Measurements from ENCODE around the gene MBOAT7.
"Not testable (repeated sequence)": the region's sequence is repeated elsewhere in the genome, so short reads cannot be mapped to it uniquely, and the experiment has no call there.

Gene MBOAT7, protein sequence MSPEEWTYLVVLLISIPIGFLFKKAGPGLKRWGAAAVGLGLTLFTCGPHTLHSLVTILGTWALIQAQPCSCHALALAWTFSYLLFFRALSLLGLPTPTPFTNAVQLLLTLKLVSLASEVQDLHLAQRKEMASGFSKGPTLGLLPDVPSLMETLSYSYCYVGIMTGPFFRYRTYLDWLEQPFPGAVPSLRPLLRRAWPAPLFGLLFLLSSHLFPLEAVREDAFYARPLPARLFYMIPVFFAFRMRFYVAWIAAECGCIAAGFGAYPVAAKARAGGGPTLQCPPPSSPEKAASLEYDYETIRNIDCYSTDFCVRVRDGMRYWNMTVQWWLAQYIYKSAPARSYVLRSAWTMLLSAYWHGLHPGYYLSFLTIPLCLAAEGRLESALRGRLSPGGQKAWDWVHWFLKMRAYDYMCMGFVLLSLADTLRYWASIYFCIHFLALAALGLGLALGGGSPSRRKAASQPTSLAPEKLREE

GRCh38 chr19:54189145-54189734, at the start of gene MBOAT7:
Gene MBOAT7, minus strand, starts transcription at chr19:54189580. Its CDS starts 1,072 bp downstream, at chr19:54188508.
- no peak for DNase-seq (ENCODE audit: low read depth in 2 of 3, low spot score in 1 of 3)

DNA sequence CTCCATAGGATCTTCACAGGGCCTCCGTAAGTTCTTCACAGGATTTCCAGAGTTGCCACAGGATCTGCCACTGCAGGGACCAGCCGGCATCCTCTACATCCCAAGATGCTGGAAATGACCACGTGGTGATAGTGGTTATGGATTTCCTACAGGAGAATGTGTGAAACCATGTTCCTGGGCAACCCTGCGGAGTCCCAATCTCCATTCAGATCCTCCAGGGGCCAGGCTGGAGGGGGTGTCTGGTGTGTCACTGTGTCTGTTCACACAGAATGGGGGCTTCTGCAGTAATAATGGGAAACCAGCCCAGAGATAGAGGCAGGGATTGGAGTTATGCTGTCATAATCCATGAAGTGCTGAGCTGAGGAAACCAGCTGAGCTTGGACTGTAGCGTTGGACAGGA, 44.6 kb upstream of the MBOAT7 start:
- no peak for DNase-seq (ENCODE audit: low read depth in 2 of 3, low spot score in 1 of 3)

DNA sequence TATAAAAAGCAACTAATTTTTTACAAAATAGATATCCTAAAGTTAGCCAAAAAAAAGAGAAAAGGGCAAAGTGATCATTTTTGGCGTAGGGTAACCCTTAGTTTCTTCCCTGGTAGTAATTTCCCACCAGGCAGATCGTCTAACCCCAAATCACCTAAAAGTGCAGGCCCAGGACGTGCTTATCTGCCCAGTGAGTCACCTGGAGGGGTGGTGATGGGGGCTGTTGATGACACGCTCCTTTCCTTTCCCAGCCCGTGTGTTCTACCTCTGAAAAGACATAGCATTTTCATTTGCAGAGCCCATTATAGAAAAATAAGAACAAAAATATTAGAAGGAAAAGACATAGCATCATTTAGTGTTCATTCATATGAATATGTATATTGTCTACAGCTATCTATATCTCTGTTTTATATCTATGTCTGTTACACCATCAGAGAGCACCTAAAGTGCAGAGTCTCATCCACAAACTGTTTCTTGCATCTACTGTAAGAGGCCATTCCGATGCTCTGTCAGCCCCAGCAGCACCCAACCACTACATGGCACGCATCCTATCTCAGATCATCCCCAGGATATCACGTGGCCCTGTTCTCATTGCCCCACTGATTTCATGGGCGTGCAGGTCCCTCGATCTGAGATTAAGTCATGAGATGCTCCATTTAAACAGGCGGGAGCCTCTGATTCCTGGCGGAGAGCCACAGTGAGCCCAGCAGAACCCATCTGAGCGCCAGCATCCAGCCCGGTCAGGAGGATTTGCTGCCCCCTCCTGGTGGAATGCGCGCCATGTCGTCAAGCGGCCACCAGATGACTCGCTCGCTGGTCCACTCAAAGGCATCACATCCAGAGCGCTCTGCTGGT, 41.9 kb upstream of the MBOAT7 start:
- DNase-seq (ENCODE audit: low read depth in 2 of 3, low spot score in 1 of 3), result peak; percentile 69 to 92 (median 90)

- no peak for DNase-seq (ENCODE audit: low read depth in 2 of 3, low spot score in 1 of 3)
These were observed 40.7 kb upstream of the MBOAT7 start for GRCh38 chr19:54230031-54230430.

DNA sequence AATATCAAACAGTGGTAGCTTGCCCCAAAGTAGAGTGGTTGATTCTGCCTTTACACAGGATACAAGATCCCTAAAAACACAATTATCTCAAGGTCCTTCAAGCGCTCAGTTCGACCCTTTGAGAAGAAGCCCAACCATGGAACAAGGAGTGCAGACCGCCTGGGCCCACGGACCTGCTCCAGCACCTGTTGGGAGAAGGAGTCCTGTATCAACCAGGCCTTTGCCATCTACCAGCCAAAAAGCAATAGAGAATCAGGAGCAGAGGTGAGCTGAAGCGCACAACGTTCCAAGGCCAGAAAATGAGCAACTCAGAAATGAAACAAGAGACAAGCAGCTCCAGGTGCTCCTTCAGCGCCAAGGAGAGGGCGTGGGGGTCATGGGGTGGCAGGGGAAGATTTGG, 39.8 kb upstream of the MBOAT7 start:
- DNase-seq (ENCODE audit: low read depth in 2 of 3, low spot score in 1 of 3), result no peak

DNA sequence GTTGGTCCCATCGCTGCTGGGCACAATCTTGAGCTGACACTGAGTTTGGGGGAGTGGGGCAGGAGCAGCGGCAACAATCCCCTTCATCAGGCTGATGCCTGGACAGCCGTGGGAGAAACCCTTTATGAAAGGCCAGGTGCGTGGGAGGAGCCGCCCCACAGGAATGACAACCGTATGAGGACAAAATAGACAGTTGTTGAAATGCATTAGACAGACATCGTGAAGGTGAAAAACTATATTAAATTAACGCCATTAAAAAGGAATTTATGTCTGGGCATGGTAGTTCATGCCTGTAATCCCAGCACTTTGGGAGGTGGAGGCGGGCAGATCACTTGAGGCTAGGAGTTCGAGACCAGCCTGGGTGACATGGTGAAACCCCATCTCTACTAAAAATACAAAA, 35.2 kb upstream of the MBOAT7 start:
- DNase-seq (ENCODE audit: low read depth in 2 of 3, low spot score in 1 of 3), result not testable (repeated sequence)

- DNase-seq (ENCODE audit: low read depth in 2 of 3, low spot score in 1 of 3), result not testable (repeated sequence)
These were observed 34.5 kb upstream of the MBOAT7 start for GRCh38 chr19:54223937-54224281.

DNA sequence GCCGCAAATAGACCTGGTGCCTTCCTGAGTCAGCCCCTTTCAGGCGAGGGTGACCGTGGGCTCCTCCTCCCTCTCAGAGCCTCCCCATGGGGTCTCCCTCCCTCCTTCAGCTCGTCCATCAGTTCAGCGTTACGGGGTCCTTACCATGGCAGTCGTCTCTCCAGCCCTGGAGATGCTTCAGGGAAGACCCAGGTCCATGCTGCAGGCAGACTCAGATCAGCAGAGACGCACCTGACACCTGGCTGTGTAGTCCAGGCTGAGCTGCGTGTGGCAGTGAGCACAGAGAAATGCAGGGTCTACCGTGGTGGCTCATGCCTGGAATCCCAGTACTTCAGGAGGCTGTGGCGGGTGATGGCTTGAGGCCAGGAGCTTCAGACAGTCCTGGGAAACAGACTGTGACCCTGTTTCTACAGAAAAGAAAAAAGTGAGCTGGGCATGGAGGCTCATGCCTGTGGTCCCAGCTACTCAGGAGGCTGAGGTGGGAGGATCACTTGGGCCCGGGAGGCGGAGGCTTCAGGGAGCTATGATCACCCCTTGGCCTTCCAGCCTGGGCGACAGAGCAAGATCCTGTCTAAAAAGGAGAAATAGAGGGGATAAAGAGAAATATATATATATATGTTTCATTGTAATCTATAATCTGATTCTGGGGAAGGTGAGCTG, 34.0 kb upstream of the MBOAT7 start:
- not testable (repeated sequence) for DNase-seq (ENCODE audit: low read depth in 2 of 3, low spot score in 1 of 3)

DNA sequence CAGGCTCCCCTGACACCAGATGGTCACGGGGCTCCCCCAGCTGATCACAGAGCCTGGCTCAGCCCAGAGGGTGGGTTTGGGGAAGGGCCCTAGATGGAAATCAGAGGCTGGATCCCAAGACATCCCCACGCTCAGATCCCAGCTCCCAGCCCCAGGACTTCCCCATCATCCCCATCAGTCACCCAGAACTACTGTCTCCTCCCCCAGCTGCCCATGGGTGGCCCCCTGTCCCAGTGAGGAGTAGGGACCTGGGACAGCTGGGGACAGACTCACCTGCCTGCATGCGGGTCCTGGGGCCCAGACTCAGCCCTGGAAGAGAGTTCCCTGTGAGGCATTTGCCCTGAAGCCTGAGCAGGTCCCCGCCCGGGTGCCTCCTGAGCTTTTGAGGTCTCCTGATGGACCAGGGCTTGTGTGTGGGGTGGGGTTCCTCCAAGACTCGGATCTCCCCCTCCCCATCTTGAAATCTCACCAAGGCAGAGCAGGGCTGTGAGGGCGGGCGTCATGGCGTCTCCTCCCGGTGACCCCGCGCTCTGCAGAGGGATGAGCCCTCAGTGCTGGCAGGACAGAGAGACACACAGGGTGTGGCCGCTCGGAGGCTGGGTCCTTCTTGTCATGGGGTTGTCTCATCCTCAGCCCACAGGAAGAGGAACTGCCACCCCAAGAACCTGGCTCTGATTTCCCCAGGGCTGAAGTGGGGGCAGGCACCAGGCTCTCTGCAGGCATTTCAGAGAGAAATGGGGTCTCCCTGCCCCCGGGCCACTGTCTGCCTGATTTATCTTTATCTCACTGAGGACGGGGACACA, 33.3 kb upstream of the MBOAT7 start, which contains the start of gene LILRB3:
Gene LILRB3, minus strand, starts transcription at position 534 of the 803 bp plus-strand sequence. Its CDS starts 31 bp downstream, at position 503.
- not testable (repeated sequence) for DNase-seq (ENCODE audit: low read depth in 2 of 3, low spot score in 1 of 3)

DNA sequence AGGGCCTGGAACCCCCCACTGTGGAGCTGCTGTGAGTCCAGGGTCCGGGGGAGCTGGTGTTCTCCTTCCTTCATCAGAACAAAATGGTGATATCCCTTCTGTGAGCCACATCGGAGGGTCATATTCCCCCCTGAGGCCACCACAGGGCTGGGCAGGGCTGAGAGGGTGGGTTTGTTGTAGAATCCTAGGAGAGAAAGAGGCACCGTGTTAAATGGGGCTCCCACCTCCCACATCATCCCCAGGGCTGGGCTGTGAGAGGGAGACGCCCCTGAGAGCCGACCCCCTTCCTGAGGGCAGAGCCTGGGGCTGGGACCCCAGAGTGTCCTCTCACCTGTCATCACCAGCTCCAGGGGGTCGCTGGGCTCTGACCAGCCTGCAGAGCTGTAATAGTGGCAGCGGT, 32.6 kb upstream of the MBOAT7 start:
- not testable (repeated sequence) for DNase-seq (ENCODE audit: low read depth in 2 of 3, low spot score in 1 of 3)

GRCh38 chr19:54219702-54220101, 30.3 kb upstream of the MBOAT7 start:
- DNase-seq (ENCODE audit: low read depth in 2 of 3, low spot score in 1 of 3), result not testable (repeated sequence)

GRCh38 chr19:54218960-54219661, 29.7 kb upstream of the MBOAT7 start:
- DNase-seq (ENCODE audit: low read depth in 2 of 3, low spot score in 1 of 3), result no peak

DNA sequence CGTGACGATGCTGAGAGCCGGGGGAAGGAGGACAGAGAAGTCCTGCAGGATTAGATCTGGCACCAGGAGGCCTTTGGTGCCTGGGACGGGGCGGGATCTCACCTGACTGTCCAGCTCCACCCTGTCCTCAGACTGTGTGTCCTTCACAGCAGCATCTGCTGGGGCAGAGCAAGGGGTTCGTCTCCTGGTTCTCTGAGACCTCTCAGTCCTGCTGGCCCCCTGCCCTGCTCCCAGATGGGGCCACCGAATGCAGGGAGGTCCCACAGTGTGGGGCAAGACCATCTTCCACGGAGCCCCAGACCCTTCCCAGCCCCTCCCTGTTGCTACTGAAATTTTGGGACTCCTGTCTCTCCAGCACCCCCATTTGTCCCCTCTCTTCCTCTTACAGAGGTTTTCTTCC, 28.9 kb upstream of the MBOAT7 start:
- DNase-seq (ENCODE audit: low read depth in 2 of 3, low spot score in 1 of 3), result no peak

GRCh38 chr19:54217517-54218247, 28.3 kb upstream of the MBOAT7 start:
- DNase-seq (ENCODE audit: low read depth in 2 of 3, low spot score in 1 of 3), result not testable (repeated sequence)

GRCh38 chr19:54216869-54217268, 27.5 kb upstream of the MBOAT7 start:
- no peak for DNase-seq (ENCODE audit: low read depth in 2 of 3, low spot score in 1 of 3)

DNA sequence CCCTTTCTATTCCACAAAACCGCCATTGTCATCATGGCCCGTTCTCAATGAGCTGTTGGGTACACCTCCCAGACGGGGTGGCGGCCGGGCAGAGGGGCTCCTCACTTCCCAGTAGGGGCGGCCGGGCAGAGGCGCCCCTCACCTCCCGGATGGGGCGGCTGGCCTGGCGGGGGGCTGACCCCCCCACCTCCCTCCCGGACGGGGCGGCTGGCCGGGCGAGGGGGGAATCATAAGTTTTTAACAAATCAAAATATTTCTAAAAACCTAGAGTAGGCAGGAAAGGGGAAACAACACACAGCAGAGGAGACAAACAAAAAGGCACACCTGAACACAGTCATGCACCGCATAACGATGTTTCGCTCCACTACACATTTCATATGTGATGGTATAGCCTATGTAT, 25.4 kb upstream of the MBOAT7 start:
- DNase-seq (ENCODE audit: low read depth in 2 of 3, low spot score in 1 of 3), result not testable (repeated sequence)

GRCh38 chr19:54214217-54214616, 24.8 kb upstream of the MBOAT7 start:
- not testable (repeated sequence) for DNase-seq (ENCODE audit: low read depth in 2 of 3, low spot score in 1 of 3)

- no peak for DNase-seq (ENCODE audit: low read depth in 2 of 3, low spot score in 1 of 3)
These were observed 21.9 kb upstream of the MBOAT7 start for GRCh38 chr19:54211235-54211634.
